Central memory CD4-positive, alpha-beta T cell (primary cell): ENCODE data around the gene HOXA10.

ENCODE experiments used
- DNase-seq: peaks from one replicate; pipeline ENCODE4 v3.0.0; 2022

HOXA10 gene

DNA sequence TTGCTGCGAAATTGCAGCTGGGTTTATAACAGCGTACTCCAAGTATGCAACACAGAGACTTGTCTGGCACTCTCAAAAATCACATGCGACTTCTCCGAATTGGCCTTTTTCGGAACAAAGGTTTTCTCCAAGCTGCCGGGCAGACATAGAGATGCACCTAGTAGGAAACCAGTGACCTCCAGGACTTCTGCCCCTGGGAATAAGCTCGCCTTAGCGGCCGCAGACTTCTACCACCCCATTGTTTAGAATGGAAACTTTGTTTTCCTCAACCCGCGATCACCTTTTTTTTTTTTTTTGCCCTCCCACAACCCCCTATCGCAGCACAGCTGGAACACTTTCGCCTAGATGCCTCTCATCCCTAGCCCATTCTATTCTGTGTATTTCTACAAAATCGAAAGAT, 4.9 kb upstream of the HOXA10 start:
- DNase-seq, result no peak

DNA sequence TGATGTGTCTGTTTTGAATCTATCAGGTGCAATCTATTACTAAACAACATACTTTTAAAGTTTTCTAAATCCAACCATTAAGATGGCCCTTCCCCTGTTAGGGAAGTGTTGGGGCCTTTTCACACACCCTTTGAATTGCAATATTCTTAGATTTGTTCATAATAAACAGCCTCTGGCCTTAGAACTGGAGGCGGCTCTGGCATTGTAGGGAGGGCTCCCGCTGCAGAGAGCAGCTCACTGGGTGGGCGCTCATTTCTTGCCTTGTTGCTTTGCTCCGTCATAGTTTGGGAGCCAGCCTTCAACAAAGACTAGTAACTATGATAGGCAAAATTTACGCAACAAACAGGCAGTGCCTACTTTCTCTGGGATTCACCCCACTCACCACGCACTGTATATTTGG, 4.2 kb upstream of the HOXA10 start:
- DNase-seq, result no peak

DNA sequence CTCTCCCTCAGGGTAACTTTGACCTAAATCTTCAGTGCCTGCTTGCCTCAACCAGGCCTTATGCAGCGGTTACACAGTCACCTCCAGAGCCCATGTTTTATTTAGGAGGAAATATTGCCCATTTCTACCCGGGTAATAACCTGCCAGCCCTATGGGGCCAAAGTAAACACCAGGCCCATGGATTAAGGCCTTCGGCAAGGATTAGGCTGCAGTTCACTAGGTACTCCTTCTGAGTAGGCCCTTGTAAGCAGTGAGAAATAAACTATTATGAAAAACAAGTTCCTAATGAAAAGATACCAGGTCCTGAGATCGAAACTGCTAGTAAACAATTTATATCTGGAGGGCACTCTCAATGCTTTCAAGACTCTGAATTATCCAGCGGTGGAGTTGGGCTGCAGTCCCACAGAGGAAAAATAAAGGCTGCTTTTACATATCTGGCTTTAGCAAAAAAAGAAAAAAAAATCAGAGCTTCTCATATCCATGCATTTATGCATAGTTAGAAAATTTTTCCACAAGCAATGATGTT, 3.7 kb upstream of the HOXA10 start:
- no peak for DNase-seq

DNA sequence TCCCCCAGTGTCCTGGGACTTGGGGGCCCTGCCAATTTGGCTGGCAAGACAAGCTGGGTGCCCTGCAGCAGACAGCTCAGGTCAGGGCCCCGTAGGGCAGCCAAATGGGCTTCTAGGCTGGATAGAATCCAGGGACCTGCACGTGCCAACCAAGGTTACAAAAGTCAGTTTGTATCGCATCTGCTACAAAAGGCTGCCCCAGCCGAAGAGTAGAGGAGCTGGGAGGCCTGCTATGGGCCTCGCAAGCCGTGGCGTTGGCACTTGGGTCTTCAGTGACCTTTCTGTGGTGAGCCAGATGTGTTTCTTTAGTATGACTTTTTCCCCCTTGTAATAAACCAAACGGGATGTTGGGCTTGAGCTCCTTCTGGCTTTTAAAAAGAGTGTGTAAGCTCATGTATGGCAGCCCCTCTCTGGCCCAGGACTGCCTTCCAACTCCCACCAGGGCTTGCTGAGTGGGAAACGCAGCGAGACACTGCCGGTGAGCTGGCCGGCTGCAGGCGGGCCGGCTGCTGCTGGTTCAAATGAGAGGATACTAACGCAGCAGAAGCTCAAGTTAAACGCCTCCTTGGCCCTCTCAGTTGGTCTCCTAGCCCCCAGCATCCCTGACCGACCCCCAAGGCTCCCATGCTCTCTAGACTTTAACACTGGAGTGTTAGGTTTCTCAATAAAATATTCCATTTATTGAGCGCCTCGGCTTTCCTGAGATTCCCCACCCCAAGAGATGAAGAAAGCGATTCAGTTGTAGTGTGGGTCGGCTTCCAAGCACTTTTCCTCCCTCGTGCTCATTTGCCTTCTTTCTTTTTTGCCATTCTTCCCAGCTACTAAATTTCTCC, 3.1 kb upstream of the HOXA10 start:
- no peak for DNase-seq

DNA sequence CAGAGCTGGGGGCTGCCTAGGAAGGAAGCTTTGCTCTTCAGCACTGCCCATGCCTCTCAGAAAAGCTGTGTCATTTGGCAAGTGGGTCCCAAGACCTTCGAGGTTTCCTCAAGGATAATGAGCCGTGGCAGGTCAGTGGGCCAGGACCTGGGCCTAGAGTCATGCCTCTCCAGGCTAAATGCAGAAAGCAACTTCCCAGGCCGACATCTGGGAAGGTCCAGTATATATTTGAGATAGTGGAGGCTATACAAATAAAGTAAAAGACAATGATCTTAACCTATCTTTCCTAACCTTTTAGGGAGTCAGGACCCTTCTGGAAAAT, 2.4 kb upstream of the HOXA10 start:
- DNase-seq, result no peak

DNA sequence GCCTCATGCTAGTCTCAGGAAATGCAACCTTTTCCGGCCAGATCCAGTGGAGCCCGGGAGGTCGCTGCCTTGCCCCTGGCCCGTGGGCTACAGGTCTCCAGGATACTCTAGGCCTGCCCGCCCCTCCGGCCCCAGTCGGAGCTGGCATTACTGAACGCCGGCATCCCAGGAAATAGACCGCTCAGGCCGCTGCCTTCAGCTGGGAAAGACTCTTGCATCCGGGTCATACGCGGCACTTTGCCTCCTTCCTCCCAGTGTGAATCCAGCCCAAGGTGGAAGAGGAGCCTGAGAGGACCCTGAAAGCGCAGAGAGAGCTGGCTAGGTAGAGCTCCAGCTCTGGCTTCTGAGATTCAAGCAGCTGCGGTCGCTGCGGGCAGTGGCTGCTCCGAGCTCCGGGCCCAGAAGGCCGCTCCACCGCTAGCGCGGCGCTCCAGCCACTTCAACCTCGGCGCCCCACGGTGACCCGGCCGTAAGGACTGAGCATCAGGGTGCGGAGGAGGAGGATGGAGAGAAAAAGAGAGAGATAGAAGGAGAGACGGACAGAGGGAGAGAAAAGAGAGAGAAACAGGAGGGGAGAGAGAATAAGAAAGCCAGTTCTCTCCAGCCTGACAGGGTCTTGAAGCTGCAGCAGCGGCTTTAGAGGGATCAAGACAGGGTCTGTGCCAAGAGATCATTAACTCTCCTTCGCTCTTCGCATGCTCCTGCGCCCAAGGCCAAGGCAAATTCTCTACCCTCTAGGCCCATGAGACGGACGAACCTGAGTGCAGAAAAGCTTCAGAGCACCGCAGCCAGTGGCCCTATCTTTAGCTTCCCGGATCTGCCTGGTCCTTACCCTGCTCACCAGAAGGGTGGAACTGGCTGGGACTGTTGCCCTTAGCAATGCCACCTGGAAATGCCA, 1.8 kb upstream of the HOXA10 start:
- no peak for DNase-seq

DNA sequence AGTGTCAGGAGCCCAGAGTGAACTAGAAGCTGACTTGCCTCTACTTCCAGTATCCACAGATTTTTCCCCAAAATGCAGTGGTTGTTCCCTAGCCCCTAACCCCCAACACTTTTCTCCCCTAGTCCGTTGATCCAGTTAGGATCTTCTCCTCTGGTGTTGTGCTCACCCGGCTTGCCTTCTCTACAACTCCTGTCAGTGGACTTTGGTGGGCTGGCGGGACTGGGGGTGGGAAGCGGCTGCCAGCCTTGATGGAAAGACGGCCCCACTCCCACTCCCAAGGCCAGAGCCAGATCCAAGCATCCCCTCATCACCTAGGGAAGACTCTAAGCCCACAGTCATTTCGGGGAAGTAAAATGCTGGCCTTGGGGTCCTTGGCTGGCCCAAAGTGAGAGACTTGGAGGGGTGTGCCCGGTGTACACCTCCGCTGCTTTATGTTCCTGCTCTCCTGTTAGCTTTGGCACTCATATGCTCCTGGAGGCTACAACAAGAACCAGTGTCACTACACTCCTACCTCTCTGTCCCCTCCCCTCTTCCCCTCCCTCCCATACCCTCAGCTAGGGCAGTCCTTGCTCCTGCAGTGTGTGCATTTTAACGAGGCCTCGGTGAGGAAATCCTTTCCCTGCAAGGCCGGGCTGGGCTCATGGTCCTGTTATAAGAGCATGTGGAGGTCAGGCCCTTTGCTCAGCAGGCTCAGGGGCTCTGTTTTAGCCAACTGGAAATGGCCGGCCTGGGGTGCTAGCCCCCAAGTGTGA, 930 bp upstream of the HOXA10 start:
- no peak for DNase-seq

DNA sequence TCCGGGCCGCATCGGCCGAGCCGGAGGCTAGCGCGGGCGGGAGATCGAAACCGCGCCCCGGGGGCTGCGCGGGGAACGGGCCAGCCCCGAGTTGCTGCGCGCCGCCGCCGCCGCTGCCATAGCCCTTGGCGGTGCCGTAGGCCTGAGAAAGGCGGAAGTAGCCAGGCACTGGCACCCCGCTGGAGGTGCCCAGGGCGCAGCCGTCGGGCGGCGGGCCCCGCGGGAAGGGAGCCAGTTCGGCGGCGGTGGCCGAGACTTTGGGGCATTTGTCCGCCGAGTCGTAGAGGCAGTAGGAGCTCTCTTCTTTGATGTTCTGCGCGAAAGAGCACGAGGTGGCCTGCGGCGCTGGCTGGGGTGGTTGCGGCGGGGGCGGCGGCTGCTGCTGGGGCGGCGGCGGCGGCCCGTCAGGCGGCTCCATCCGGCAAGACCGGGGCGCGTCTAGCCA, 587 bp downstream of the HOXA10 start:
- no peak for DNase-seq

DNA sequence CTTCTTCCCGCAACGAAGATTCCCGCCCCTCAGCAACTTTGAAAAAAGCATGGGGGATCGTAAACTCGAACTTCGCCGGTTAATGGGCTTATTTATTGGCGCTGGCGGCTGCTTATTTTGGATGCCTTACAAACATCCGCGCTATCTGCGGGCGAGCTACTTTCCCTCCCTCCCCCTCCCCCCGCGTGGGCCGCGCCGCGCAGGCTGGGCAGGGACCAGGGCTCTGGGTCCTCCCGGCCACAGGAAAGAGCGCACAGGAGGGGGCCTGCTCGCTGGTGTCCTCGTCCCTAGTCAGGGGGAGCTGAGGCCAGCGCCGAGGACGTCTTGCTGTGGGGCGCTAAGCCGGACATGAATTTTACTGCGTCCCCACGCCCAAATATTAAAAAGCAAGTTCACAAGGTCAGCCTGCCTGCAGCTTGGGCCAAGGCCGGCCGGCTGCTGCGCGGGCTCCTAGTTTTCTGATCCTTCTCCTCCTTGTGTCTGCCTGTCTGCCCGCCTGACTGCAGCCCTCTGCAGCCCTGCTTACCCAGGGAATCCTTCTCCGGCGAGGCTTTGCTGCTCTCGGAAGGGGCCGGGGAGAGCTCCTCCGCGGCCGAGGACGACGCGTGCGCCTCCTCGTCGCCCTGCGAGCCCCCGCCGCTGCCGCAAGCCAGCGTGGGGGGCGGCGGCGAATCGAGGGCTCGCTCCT, 1.2 kb downstream of the HOXA10 start:
- DNase-seq, result no peak

DNA sequence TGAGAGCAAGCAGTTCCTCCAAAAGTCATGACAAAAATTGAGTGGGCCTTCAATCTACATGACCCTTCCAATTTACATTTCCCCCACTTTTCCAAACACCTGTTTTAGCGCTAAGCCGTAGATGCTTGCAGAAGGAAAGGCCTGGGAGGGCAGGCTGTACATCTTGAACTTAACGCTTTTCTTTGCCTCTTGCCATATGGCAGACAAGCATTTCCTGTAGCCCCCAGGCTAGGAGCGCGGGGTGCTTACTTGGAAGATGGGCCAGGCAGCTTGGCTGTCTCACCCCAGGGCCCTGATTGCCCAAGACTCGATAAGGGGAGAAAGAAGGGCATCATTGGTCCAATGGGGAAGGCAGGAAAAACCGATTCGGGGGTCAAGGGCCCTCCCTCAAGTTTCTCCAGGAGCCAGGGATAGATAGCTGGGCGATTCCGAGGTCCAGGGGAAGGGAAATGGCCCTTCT, 1.8 kb downstream of the HOXA10 start:
- DNase-seq, result no peak

DNA sequence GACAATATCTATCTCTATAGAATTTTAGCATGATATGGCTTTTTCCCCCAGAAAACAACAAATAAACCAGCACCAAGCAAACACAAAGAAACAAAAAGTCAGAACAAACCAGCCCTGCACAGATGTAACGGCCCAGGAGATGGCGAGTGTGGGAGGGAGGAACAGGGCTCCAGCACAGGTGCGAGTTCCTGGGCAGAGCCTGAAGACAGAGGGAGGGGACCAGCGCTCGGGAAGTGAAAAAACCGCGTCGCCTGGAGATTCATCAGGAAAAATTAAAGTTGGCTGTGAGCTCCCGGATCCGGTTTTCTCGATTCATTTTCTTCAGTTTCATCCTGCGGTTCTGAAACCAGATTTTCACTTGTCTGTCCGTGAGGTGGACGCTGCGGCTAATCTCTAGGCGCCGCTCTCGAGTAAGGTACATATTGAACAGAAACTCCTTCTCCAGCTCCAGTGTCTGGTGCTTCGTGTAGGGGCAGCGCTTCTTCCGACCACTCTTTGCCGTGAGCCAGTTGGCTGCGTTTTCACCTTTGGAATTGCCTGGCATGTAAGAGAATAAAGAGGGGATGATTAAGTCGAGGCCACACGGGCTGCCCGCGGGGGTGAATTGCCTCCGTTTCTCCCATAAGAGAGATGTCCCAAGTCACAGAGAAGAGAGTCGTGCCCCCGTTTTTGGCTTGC, 2.3 kb downstream of the HOXA10 start:
- DNase-seq, result no peak

DNA sequence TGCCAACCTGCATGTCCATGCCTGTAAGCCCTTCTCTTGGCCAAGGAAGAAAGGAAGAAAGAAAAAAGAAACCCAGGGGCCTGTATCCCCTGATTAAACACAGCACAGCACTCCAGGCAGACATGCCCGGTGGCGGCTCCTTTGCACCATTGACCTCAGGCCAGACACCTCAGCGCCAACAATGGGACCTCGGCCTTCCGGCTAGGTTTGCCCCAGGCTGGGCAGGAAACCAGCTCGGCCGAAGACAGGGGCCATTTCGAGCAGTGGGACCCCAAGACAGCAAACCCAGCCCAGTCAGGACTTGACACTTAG, 2.8 kb downstream of the HOXA10 start:
- no peak for DNase-seq

DNA sequence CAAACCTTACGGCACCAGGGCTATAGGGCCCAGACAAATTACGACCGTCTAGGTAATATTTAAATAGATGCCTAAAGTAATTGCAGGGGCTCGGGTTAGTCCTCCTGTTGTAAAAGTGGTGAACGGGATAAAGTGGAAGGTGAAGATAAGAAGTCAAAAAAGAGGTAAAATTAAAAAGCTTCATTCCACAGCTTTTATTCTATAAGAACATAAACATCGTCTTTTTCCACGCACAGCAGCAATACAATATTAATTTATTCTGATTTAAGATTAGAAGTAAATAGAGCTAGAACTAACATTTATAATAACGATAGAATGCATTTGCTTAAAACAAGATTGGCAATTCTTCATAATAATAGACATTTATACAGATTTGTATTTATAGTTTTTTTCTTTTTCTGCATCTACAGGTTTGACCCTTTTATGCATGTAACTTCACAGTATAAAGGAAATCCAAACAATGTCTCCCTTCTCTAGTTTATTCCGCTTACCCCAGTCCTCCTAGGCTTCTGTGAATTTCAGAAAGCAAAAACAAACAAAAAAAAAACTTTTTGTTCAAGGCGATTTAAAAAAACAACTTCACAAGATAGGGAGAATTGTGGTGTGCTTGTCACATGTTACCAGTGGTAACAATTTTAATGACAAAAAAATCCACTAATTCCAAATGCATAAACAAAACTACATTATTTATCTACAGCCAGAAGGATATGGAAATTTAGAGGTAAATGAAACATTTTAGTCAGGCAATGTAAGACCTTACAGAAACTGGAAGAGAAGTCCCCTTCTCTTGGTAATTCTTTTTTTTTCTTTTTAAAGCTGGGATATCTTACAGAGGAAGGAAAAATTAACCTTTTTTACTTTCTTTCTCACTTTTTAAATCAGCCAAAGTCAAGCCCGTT, 3.4 kb downstream of the HOXA10 start:
- no peak for DNase-seq

DNA sequence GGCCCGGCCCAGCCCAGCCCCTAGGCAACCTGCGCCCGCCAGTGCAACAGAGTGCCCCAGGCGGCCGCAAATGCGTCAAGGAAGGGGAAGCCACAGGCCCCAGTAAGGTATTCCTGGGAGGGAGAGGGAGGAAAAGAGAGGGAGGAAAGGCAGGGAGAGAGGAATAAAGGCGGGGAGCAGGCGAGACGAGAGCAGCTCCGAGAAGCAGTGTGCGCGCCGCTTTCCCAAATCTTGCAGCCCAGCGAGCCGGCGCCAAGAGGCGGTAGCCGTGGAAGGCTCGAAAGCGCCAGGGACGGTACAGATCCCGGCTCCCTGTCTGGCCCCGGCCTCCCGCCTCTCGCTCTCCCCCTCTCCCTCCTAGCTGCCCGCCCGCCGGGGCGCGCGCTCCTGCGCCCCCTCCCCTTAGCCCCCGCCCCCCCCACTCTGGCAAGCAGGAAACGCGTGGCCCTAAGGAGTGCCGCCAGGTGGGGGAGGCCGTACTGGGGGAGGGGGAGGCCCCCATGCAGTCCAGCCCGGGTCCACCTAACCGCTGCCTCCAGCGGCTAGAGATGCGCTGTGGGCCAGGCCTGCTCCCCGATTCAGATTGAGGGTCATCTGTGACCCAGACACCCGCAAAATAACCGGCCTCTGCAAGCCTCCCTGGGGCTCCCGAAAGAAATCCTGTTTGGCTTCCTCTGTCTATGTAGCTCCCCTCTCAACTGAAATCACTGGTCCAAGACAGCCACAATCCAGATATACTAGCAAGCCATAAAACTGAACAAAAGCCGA, 4.3 kb downstream of the HOXA10 start:
- no peak for DNase-seq

DNA sequence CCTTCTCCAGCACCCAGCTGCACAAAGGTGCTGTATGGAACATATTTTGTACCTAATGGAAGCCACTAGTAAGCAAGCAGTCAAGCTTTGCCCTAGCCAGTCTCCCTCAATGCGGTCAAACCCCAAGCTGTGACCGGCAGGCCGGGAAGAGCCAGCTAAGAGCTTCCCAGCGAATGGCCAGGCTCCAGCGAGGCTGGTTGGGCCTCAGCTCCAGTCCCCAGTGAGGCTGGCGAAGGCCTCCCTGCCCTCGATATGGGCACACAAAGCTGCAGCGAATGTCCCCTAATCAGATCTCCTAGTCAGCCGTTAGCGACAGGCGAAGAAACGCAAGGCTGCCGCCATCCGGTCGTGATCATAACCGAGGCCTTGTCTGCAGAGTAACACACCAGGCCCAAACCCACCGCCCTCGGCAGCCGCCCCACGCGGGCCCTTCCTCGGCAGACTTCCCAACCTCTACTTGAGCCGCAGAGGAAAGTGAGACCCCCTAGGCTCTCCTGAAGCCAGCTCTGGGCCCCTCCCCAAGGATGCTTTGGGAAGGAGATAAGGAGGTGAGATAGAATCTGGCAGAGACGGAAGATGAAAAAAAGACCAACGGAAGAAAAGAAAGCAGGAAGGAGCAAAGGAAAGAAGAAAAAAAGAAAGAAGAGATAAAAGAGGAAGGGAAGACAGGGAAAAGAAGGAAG, 5.7 kb downstream of the HOXA10 start:
- DNase-seq, result no peak

DNA sequence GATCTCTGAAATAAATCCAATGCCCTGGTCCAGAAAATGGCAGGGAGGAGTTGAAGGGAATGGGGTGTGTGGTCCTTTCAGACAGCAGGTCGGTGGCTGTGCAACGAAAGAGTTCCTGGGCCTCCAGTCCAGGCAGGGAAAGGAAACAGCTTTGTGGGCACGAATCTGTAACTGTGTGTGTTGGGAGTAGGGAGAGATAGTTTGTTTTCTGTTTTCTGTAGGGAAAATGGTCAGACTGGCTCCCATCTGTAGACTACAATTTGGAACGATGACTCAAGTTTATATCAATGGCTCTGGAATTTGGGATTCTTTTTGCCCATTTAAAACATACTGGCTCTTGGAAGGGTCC, 6.2 kb downstream of the HOXA10 start:
- DNase-seq, result no peak

DNA sequence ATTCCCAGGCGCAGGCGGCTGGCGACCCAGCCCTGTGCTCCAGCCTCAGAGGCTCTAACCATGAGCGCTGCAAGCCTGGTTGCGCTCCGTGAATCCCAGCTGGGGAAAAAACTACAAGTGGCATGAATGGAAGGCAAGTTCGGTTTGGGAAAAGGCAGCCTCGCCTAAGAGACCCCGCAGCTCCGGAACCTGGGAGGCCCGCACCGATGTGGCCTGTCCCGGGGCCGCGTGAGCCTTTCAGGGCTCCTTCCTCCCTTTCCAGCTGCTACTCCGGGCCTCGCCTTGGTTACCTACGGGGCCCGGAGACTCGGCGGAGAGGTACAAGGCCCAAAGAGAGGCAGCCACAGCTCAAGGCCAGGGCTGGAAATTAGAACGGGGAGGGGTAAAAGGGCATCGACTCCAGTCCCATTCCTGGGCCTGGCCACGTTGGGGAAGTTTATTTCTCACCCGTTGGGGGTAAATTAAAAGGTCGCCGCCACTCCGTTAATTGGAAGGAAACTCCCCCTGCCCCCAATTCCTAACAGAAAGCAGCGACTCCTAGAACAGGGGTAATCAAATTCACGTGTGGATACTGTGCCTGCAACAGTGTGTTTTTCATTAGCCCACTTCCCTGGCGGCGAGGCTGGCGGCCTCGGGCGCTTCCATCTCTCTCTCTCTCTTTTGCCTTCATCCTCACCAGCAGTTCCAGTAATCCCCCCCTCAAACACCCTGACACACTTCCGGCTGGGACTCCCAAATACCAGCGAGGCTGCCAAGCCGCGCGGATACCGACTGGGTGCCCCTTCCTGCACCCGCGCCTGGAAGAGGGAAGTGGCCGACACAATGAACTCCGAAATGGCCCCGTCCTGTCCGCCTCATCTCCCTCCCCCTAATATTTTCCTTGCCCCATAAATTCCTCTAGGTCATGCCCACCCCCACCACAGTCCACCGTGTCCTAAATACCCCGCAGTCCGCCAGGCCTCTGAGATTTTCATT, 7.3 kb downstream of the HOXA10 start:
- no peak for DNase-seq

DNA sequence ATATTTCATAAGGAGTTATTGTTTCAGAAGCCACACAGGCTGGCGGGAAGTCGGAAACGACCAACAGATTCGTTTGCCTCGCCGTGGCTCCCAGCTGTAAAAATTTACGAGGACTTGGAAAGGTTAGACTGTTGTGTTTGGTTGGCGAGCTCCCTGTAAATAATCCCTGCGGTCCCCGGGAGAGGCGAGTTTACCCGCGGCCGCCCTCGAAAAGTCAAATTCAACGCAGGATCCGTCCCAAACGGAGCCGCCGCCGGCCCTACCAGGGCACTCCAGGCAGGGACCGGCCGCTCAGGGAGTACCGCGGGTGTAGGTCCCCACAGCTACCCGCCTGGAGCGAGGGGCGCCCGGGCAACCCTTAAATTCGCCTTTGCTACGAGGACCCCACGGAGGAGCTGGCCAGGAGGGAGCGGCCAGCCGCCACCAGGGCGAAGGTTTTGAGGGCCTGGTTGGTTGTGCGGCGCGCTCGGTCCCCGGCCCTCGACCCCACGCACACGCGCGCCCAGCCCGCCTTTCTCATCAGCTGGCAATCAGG, 8.1 kb downstream of the HOXA10 start:
- no peak for DNase-seq
